CD14-positive monocyte (primary cell): ENCODE results near the gene CISH. TPM values are rescaled to one million over a fixed set of nuclear protein-coding genes. Genes with fewer than 3 reads are reported as not detected.

ENCODE experiments used
- DNase-seq, 3 donors: peaks; one replicate each; pipeline ENCODE4 v3.0.0-alpha.2; 2011 to 2022
- H2AFZ ChIP-seq: 2 replicates; pipeline ENCODE4 v1.6.0; 2012; ENCODE audit warnings: mild to moderate bottlenecking, low read depth, low read length, inconsistent platforms; ENCODE audit not compliant: insufficient read depth, poor library complexity, severe bottlenecking
- H3K27ac ChIP-seq, 2 donors: 1 replicate in 1 of 2; 2 replicates in 1 of 2; pipeline ENCODE4 v1.5.1; 2012 to 2013; ENCODE audit warnings: low read length in 2 of 2, control low read depth in 1 of 2, inconsistent platforms in 1 of 2, low read depth in 1 of 2, mild to moderate bottlenecking in 1 of 2
- H3K27me3 ChIP-seq, 2 donors: one replicate each; pipeline versions ENCODE4 v1.6.0 to v1.6.1; 2011 to 2013; ENCODE audit warnings: low read length in 2 of 2; ENCODE audit not compliant: control insufficient read depth in 2 of 2, insufficient read depth in 2 of 2
- H3K36me3 ChIP-seq, 2 donors: replicated peaks in 1 of 2; 1 replicate in 1 of 2; 2 replicates in 1 of 2; pipeline versions ENCODE4 v1.5.1 to v1.6.1; 2012 to 2013; ENCODE audit warnings: low read length in 2 of 2, control low read depth in 1 of 2, inconsistent platforms in 1 of 2, mild to moderate bottlenecking in 1 of 2; ENCODE audit not compliant: insufficient read depth in 2 of 2, control insufficient read depth in 1 of 2
- H3K4me1 ChIP-seq, 2 donors: 1 replicate in 1 of 2; 2 replicates in 1 of 2; pipeline versions ENCODE4 v1.5.1 to v1.6.1; 2012 to 2013; ENCODE audit warnings: low read length in 2 of 2, control low read depth in 1 of 2, inconsistent platforms in 1 of 2, mild to moderate bottlenecking in 1 of 2, moderate library complexity in 1 of 2; ENCODE audit not compliant: insufficient read depth in 2 of 2, control insufficient read depth in 1 of 2
- H3K4me2 ChIP-seq: replicated peaks from 2 replicates; pipeline ENCODE3; 2012; ENCODE audit warnings: low read length, moderate library complexity, mild to moderate bottlenecking; ENCODE audit not compliant: poor library complexity, severe bottlenecking; ENCODE audit errors: extremely low read depth
- H3K4me3 ChIP-seq, 3 experiments: fragments of 200-600 bp in 1 of 3; sonication (generic) in 1 of 3; replicated peaks in 1 of 3; 1 replicate in 2 of 3; 2 replicates in 1 of 3; pipeline ENCODE4 v1.5.1; 2011 to 2013; ENCODE audit warnings: low read length in 3 of 3, mild to moderate bottlenecking in 3 of 3, control low read depth in 2 of 3, low read depth in 2 of 3, inconsistent platforms in 1 of 3, moderate library complexity in 1 of 3
- H3K79me2 ChIP-seq: 2 replicates; pipeline ENCODE4 v1.6.0; 2012; ENCODE audit warnings: mild to moderate bottlenecking, control low read depth, inconsistent platforms, low read length, moderate library complexity; ENCODE audit not compliant: insufficient read depth
- H3K9ac ChIP-seq: 2 replicates; pipeline ENCODE4 v1.6.0; 2017; ENCODE audit warnings: low read length, mild to moderate bottlenecking; ENCODE audit not compliant: insufficient read depth, poor library complexity, severe bottlenecking
- H3K9me3 ChIP-seq, 2 donors: replicated peaks in 1 of 2; 1 replicate in 1 of 2; 2 replicates in 1 of 2; pipeline versions ENCODE4 v1.5.1 to v1.6.1; 2012 to 2013; ENCODE audit warnings: low read length in 2 of 2, control low read depth in 1 of 2; ENCODE audit not compliant: control insufficient read depth in 1 of 2, insufficient read depth in 1 of 2
- H4K20me1 ChIP-seq: 2 replicates; pipeline ENCODE4 v1.6.0; 2012; ENCODE audit warnings: mild to moderate bottlenecking, low read length, control low read depth, moderate library complexity; ENCODE audit not compliant: insufficient read depth
- H3K27ac Mint-ChIP-seq, 7 donors: one replicate each; pipeline ENCODE4 v1.8.0; 2020; ENCODE audit warnings: mild to moderate bottlenecking in 7 of 7, mixed read lengths in 7 of 7, moderate library complexity in 6 of 7, inconsistent platforms in 2 of 7
- H3K27me3 Mint-ChIP-seq, 3 donors: one replicate each; pipeline ENCODE4 v1.8.0; 2021 to 2022; ENCODE audit warnings: low read depth in 3 of 3, mild to moderate bottlenecking in 3 of 3, mixed read lengths in 3 of 3, moderate library complexity in 3 of 3, inconsistent platforms in 1 of 3
- H3K36me3 Mint-ChIP-seq, 2 donors: one replicate each; pipeline ENCODE4 v1.8.0; 2020; ENCODE audit warnings: mixed read lengths in 2 of 2, inconsistent platforms in 1 of 2, mild to moderate bottlenecking in 1 of 2
- H3K4me1 Mint-ChIP-seq: one replicate; pipeline ENCODE4 v1.8.0; 2020; ENCODE audit warnings: mild to moderate bottlenecking, mixed read lengths
- H3K4me3 Mint-ChIP-seq, 2 donors: one replicate each; pipeline ENCODE4 v1.8.0; 2020; ENCODE audit warnings: mild to moderate bottlenecking in 2 of 2, mixed read lengths in 2 of 2, moderate library complexity in 1 of 2
- H3K9me3 Mint-ChIP-seq, 7 donors: one replicate each; pipeline ENCODE4 v1.8.0; 2020 to 2022; ENCODE audit warnings: mixed read lengths in 7 of 7, mild to moderate bottlenecking in 6 of 7, moderate library complexity in 6 of 7, inconsistent platforms in 2 of 7
- WGBS: methylation state at CpG from one replicate; pipeline ENCODE4 v1.1.5; 2013; ENCODE audit warnings: missing lambda C conversion rate; ENCODE audit not compliant: insufficient coverage; 5-methylcytosine and 5-hydroxymethylcytosine counted together
- intact Hi-C, 2 donors: fragments of 100-400 bp; cut with micrococcal nuclease; formaldehyde crosslinking; loops; one replicate each; pipeline versions ENCODE4 v1.15.0 to v1.15.1; 2023
- polyA plus RNA-seq, 3 donors: library from polyadenylated mRNA; depleted of rRNA in 1 of 3; unstranded in 2 of 3; stranded (reverse) in 1 of 3; fragments of 300-500 nt in 2 of 3; fragments of >200 nt in 1 of 3; fragmentation: Illumina TruSeq in 2 of 3; gene quantifications; 1 replicate in 2 of 3; 2 replicates in 1 of 3; pipeline ENCODE4 v1.2.3, GENCODE V29; 2012 to 2021
- TF ChIP-seq, protein P1 (sequence below): fragments of 200-600 bp; IDR thresholded peaks from one replicate; pipeline ENCODE4 v1.8.0; 2022; ENCODE audit warnings: antibody characterized with exemption, mild to moderate bottlenecking

CISH gene
- polyA plus RNA-seq, 3 donors: 2.9 to 20.1 (median 6.2) TPM

DNA sequence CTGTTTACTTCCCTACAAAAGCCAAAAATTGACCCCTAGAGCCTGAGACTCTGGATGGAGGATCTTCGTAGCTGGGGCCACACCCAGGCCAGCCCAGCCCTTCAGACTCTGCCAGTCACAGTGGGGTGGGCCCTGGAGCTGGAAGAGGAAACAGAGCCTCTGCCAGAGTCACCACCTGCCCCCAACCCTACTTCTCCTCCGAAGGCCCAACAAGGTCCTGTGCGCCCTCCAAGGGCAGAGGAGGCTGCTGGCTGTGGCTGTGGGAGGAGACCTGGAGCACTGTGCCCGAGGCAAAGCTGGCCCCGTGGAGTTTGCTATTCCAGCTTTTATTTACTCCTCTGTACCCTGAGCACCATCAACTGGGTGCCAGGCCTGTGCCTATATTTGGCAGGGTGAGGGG, 19.0 kb downstream of the CISH start:
- H2AFZ ChIP-seq: peak overlapping the region; percentile 64
- H3K4me2 ChIP-seq: peak overlapping the region; percentile 59
- Mint-ChIP-seq H3K36me3 (peaks cover 1 to 4% of the 10 kb centered on the region in 2 donors), H3K27me3 (peaks cover 0 to 2% (median 0%) of the 10 kb centered on the region in 3 donors), H3K27ac (peak overlapping the region; percentile 96 to 99 (median 98)), H3K4me1 (peaks cover 60% of the 10 kb centered on the region), H3K9me3 (no peaks in the 10 kb centered on the region), H3K4me3 (peak overlapping the region in 1 of 2 donors; percentile 84)
- H3K4me1 ChIP-seq: peaks cover 54 to 63% of the 10 kb centered on the region in 2 donors
- peak; percentile 46 to 60 (median 57) for DNase-seq
- H3K27ac ChIP-seq: peak overlapping the region; percentile 97 to 100
- no peaks in the 10 kb centered on the region for H3K9me3 ChIP-seq
- H3K9ac ChIP-seq: peak overlapping the region; percentile 55
- H4K20me1 ChIP-seq: no peaks in the 10 kb centered on the region
- intact Hi-C loops: loop anchor here in 1 of 2 donors (2.0 kb wide), 1 partner anchor 16 kb away; no protein-coding TSS in a partner anchor
- TF ChIP-seq, protein P1, sequence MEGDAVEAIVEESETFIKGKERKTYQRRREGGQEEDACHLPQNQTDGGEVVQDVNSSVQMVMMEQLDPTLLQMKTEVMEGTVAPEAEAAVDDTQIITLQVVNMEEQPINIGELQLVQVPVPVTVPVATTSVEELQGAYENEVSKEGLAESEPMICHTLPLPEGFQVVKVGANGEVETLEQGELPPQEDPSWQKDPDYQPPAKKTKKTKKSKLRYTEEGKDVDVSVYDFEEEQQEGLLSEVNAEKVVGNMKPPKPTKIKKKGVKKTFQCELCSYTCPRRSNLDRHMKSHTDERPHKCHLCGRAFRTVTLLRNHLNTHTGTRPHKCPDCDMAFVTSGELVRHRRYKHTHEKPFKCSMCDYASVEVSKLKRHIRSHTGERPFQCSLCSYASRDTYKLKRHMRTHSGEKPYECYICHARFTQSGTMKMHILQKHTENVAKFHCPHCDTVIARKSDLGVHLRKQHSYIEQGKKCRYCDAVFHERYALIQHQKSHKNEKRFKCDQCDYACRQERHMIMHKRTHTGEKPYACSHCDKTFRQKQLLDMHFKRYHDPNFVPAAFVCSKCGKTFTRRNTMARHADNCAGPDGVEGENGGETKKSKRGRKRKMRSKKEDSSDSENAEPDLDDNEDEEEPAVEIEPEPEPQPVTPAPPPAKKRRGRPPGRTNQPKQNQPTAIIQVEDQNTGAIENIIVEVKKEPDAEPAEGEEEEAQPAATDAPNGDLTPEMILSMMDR: no peak
- 20% methylated on average over 1 of the region's 5 CpGs for WGBS
- no peaks in the 10 kb centered on the region for H3K27me3 ChIP-seq
- peak overlapping the region in 1 of 3 experiments; percentile 60 for H3K4me3 ChIP-seq
- no peaks in the 10 kb centered on the region for H3K79me2 ChIP-seq
- H3K36me3 ChIP-seq: no peaks in the 10 kb centered on the region

GRCh38 chr3:50591196-50591741, 20.3 kb downstream of the CISH start:
- peaks cover 0 to 5% of the 10 kb centered on the region in 2 donors for H3K36me3 Mint-ChIP-seq

More at GRCh38 chr3:50591196-50591741, 20.3 kb downstream of the CISH start:
- peaks cover 0 to 2% (median 0%) of the 10 kb centered on the region in 3 donors for H3K27me3 Mint-ChIP-seq
- Histone ChIP-seq H3K27ac (peak overlapping the region; percentile 97 to 100), H3K9me3 (no peaks in the 10 kb centered on the region), H2AFZ (no peak overlapping the region), H3K9ac (peak overlapping the region; percentile 41), H3K79me2 (no peaks in the 10 kb centered on the region), H3K27me3 (no peaks in the 10 kb centered on the region), H3K36me3 (no peaks in the 10 kb centered on the region), H3K4me3 (peak overlapping the region in 1 of 3 experiments; percentile 70), H4K20me1 (no peaks in the 10 kb centered on the region), H3K4me2 (peak overlapping the region; percentile 85), H3K4me1 (peaks cover 54 to 63% of the 10 kb centered on the region in 2 donors)
- intact Hi-C loops: no loop called here
- TF ChIP-seq, protein P1: no peak
- H3K9me3 Mint-ChIP-seq: no peaks in the 10 kb centered on the region
- peak overlapping the region; percentile 96 to 99 (median 98) for H3K27ac Mint-ChIP-seq
- peaks cover 62% of the 10 kb centered on the region for H3K4me1 Mint-ChIP-seq
- no peak for DNase-seq
- H3K4me3 Mint-ChIP-seq: peak overlapping the region in 1 of 2 donors; percentile 15
- 50% methylated on average over 5 of the region's 9 CpGs for WGBS
